ENCODE results near the gene CADM2.

- TF ChIP-seq, protein P1, sequence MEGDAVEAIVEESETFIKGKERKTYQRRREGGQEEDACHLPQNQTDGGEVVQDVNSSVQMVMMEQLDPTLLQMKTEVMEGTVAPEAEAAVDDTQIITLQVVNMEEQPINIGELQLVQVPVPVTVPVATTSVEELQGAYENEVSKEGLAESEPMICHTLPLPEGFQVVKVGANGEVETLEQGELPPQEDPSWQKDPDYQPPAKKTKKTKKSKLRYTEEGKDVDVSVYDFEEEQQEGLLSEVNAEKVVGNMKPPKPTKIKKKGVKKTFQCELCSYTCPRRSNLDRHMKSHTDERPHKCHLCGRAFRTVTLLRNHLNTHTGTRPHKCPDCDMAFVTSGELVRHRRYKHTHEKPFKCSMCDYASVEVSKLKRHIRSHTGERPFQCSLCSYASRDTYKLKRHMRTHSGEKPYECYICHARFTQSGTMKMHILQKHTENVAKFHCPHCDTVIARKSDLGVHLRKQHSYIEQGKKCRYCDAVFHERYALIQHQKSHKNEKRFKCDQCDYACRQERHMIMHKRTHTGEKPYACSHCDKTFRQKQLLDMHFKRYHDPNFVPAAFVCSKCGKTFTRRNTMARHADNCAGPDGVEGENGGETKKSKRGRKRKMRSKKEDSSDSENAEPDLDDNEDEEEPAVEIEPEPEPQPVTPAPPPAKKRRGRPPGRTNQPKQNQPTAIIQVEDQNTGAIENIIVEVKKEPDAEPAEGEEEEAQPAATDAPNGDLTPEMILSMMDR (IDR thresholded peaks at IDR 0.05; ENCODE audit: low read depth, low read length, poor library complexity, severe bottlenecking) = no peak
- TF ChIP-seq EZH2phosphoT487 (IDR thresholded peaks at IDR 0.05; ENCODE audit: borderline replicate concordance, low read length) = no peak
These were observed 841.9 kb downstream of the CADM2 start for GRCh38 chr3:85800676-85801075.

All from DOHH2 (cell line).